GM21576 (cell line): ENCODE data around the gene DDN.
A peak's percentile ranks its signal among the peaks of the same experiment; 100 is the strongest.

ENCODE experiments used
- ATAC-seq: cut with Tn5 transposase; IDR thresholded peaks from one replicate; pipeline ENCODE4 v1.9.1; 2021; ENCODE audit warnings: mild to moderate bottlenecking, moderate library complexity; ENCODE audit not compliant: unreplicated experiment

The DDN gene

GRCh38 chr12:49015196-49015595 is 16.0 kb upstream of the DDN start:
- no peak for ATAC-seq

GRCh38 chr12:49014547-49014946 is 15.4 kb upstream of the DDN start:
- ATAC-seq, result no peak

- no peak for ATAC-seq
Observed at GRCh38 chr12:49013428-49013827, 14.3 kb upstream of the DDN start.

- no peak for ATAC-seq
Observed at GRCh38 chr12:49012739-49013138, 13.6 kb upstream of the DDN start.

GRCh38 chr12:49010092-49010668 is 11.0 kb upstream of the DDN start:
- no peak for ATAC-seq

GRCh38 chr12:49008943-49009342 is 9.8 kb upstream of the DDN start:
- ATAC-seq, result no peak

- ATAC-seq, result no peak
Observed at GRCh38 chr12:49000346-49000745, 1.2 kb upstream of the DDN start.

GRCh38 chr12:48998497-48999353 is 450 bp downstream of the DDN start:
- ATAC-seq, result peak; percentile 9

- ATAC-seq, result peak; percentile 31
Observed at GRCh38 chr12:48997719-48998496, 1.3 kb downstream of the DDN start.

- ATAC-seq, result no peak
Observed at GRCh38 chr12:48996794-48997718, 2.1 kb downstream of the DDN start.

- no peak for ATAC-seq
Observed at GRCh38 chr12:48995086-48995879, 3.9 kb downstream of the DDN start.

GRCh38 chr12:48994224-48995085 is 4.7 kb downstream of the DDN start:
- ATAC-seq, result no peak

- ATAC-seq, result no peak
Observed at GRCh38 chr12:48993787-48994186, 5.4 kb downstream of the DDN start.

GRCh38 chr12:48991247-48992050 is 7.7 kb downstream of the DDN start:
- ATAC-seq, result no peak

- ATAC-seq, result no peak
Observed at GRCh38 chr12:48990552-48990951, 8.6 kb downstream of the DDN start.

GRCh38 chr12:48988030-48988649 is 11.0 kb downstream of the DDN start:
- no peak for ATAC-seq

GRCh38 chr12:48986720-48987291 is 12.4 kb downstream of the DDN start:
- no peak for ATAC-seq
